H1 (cell line): ENCODE measurements around the gene MRPL11. TPM values are rescaled to one million over a fixed set of nuclear protein-coding genes. Genes with fewer than 3 reads are reported as not detected.

Experiments used
- CTCF ChIA-PET: fragments of 300-600 bp; sonication (Branson Sonifier 250); formaldehyde crosslinking; loops from one replicate; lab custom pipeline; 2021; ENCODE audit not compliant: partially characterized antibody; lab: Charles Lee
- POLR2A ChIA-PET: fragments of 300-600 bp; sonication (Branson Sonifier 250); formaldehyde crosslinking; loops from one replicate; lab custom pipeline; 2021; ENCODE audit warnings: inconsistent platforms; ENCODE audit not compliant: partially characterized antibody; lab: Charles Lee
- DNase-seq, 2 experiments: peaks; one replicate each; pipeline versions ENCODE4 v3.0.0 to v3.0.0-alpha.2; 2010 to 2022; ENCODE audit warnings: low spot score in 2 of 2, low read depth in 1 of 2, mixed read lengths in 1 of 2
- FAIRE-seq: peaks from 2 replicates; lab custom pipeline; 2011; peaks lifted over from hg19 to GRCh38; lab: Jason Lieb, UNC
- H2AFZ ChIP-seq: 2 replicates; pipeline ENCODE4 v1.8.1; 2012; ENCODE audit warnings: low read length, inconsistent platforms
- H2AK5ac ChIP-seq: 2 replicates; pipeline ENCODE4 v1.6.1; 2013; ENCODE audit warnings: low read depth, low read length
- H2BK120ac ChIP-seq: replicated peaks from 2 replicates; pipeline ENCODE3; 2013; ENCODE audit warnings: low read depth, low read length, inconsistent platforms
- H2BK12ac ChIP-seq: 2 replicates; pipeline ENCODE4 v1.6.1; 2013; ENCODE audit warnings: low read depth, low read length
- H2BK15ac ChIP-seq: 2 replicates; pipeline ENCODE4 v1.6.1; 2013; ENCODE audit warnings: low read length
- H2BK20ac ChIP-seq: 2 replicates; pipeline ENCODE4 v1.6.1; 2013; ENCODE audit warnings: low read length
- H2BK5ac ChIP-seq: 2 replicates; pipeline ENCODE4 v1.6.1; 2013; ENCODE audit warnings: low read depth, low read length
- H3K14ac ChIP-seq: 2 replicates; pipeline ENCODE4 v1.6.1; 2013; ENCODE audit warnings: inconsistent platforms; ENCODE audit not compliant: insufficient read length
- H3K18ac ChIP-seq: 2 replicates; pipeline ENCODE4 v1.6.1; 2013; ENCODE audit warnings: low read length; ENCODE audit errors: extremely low read depth
- H3K23ac ChIP-seq: 2 replicates; pipeline ENCODE4 v1.6.1; 2013; ENCODE audit warnings: inconsistent platforms; ENCODE audit not compliant: insufficient read length
- H3K23me2 ChIP-seq: 2 replicates; pipeline ENCODE4 v1.6.1; 2013; ENCODE audit warnings: low read depth, low read length
- H3K27ac ChIP-seq: 2 replicates; pipeline ENCODE4 v1.6.1; 2011; ENCODE audit warnings: low read depth, low read length, inconsistent platforms
- H3K27me3 ChIP-seq, 4 experiments: replicated peaks in 1 of 4; 1 replicate in 1 of 4; 2 replicates in 3 of 4; pipeline versions ENCODE4 v1.6.1 to v1.8.1; 2011 to 2013; ENCODE audit warnings: low read length in 3 of 4, mild to moderate bottlenecking in 3 of 4, inconsistent platforms in 2 of 4, mixed read lengths in 2 of 4, moderate library complexity in 1 of 4; ENCODE audit not compliant: control insufficient read depth in 3 of 4, insufficient read depth in 3 of 4; ENCODE audit errors: extremely low read depth in 1 of 4
- H3K36me3 ChIP-seq, 4 experiments: 2 replicates each; pipeline versions ENCODE4 v1.6.1 to v1.8.1; 2011 to 2013; ENCODE audit warnings: mild to moderate bottlenecking in 4 of 4, low read length in 3 of 4, moderate library complexity in 2 of 4, control low read depth in 1 of 4, inconsistent platforms in 1 of 4; ENCODE audit not compliant: insufficient read depth in 4 of 4, control insufficient read depth in 2 of 4
- H3K4ac ChIP-seq: replicated peaks from 2 replicates; pipeline ENCODE3; 2013; ENCODE audit warnings: low read length, low read depth, mixed read lengths, inconsistent platforms; ENCODE audit not compliant: insufficient read length
- H3K4me1 ChIP-seq, 4 experiments: replicated peaks in 1 of 4; 1 replicate in 1 of 4; 2 replicates in 3 of 4; pipeline versions ENCODE4 v1.6.1 to v1.8.1; 2011 to 2013; ENCODE audit warnings: low read length in 3 of 4, inconsistent platforms in 2 of 4, mixed read lengths in 1 of 4; ENCODE audit not compliant: insufficient read depth in 4 of 4, control insufficient read depth in 3 of 4
- H3K4me2 ChIP-seq, 2 experiments: 2 replicates each; pipeline versions ENCODE4 v1.6.1 to v1.8.1; 2011 to 2013; ENCODE audit warnings: low read depth in 2 of 2, low read length in 2 of 2, control low read depth in 1 of 2, inconsistent platforms in 1 of 2, mild to moderate bottlenecking in 1 of 2; ENCODE audit not compliant: insufficient read depth in 1 of 2
- H3K4me3 ChIP-seq, 4 experiments: fragments of 200-600, 300-600 bp in 1 of 4; sonication (generic), shearing (Covaris generic), sonication (Bioruptor Twin) in 1 of 4; 2 replicates each; pipeline versions ENCODE4 v1.5.1 to v1.8.1; 2011 to 2016; ENCODE audit warnings: low read length in 4 of 4, low read depth in 3 of 4, control low read depth in 2 of 4, inconsistent platforms in 2 of 4, mild to moderate bottlenecking in 2 of 4, mixed read lengths in 1 of 4, moderate library complexity in 1 of 4; ENCODE audit not compliant: insufficient read depth in 2 of 4; ENCODE audit errors: extremely low read depth in 1 of 4
- H3K56ac ChIP-seq: replicated peaks from 2 replicates; pipeline ENCODE3; 2013; ENCODE audit warnings: low read depth, mild to moderate bottlenecking, mixed read lengths, low read length, inconsistent platforms; ENCODE audit not compliant: insufficient read length
- H3K79me1 ChIP-seq: 2 replicates; pipeline ENCODE4 v1.6.1; 2013; ENCODE audit warnings: low read depth, low read length, control low read depth
- H3K79me2 ChIP-seq, 2 experiments: 2 replicates each; pipeline versions ENCODE4 v1.6.1 to v1.8.1; 2012 to 2013; ENCODE audit warnings: low read length in 2 of 2, mild to moderate bottlenecking in 2 of 2, inconsistent platforms in 1 of 2; ENCODE audit not compliant: insufficient read depth in 2 of 2, control insufficient read depth in 1 of 2
- H3K9ac ChIP-seq, 4 experiments: replicated peaks in 1 of 4; 1 replicate in 1 of 4; 2 replicates in 3 of 4; pipeline versions ENCODE4 v1.6.1 to v1.8.1; 2011 to 2013; ENCODE audit warnings: low read depth in 3 of 4, low read length in 3 of 4, control low read depth in 2 of 4, mild to moderate bottlenecking in 2 of 4, moderate library complexity in 2 of 4, inconsistent platforms in 1 of 4; ENCODE audit errors: extremely low read depth in 1 of 4
- H3K9me3 ChIP-seq, 2 experiments: 2 replicates each; pipeline versions ENCODE4 v1.6.1 to v1.8.1; 2012 to 2013; ENCODE audit warnings: mild to moderate bottlenecking in 2 of 2, moderate library complexity in 2 of 2, control low read depth in 1 of 2, inconsistent platforms in 1 of 2, low read depth in 1 of 2, low read length in 1 of 2, mixed read lengths in 1 of 2; ENCODE audit not compliant: insufficient read depth in 2 of 2
- H4K20me1 ChIP-seq, 2 experiments: replicated peaks in 1 of 2; 2 replicates each; pipeline versions ENCODE3 to v1.8.1; 2011 to 2013; ENCODE audit warnings: inconsistent platforms in 2 of 2, low read length in 2 of 2, mild to moderate bottlenecking in 1 of 2; ENCODE audit not compliant: insufficient read depth in 2 of 2, control insufficient read depth in 1 of 2
- H4K5ac ChIP-seq: 2 replicates; pipeline ENCODE4 v1.6.1; 2013; ENCODE audit warnings: low read length, low read depth, mixed read lengths, inconsistent platforms; ENCODE audit not compliant: insufficient read length
- H4K8ac ChIP-seq: 2 replicates; pipeline ENCODE4 v1.8.0; 2013; ENCODE audit warnings: mild to moderate bottlenecking, moderate library complexity, low read length, inconsistent platforms; ENCODE audit not compliant: insufficient read depth; ENCODE audit errors: extremely low read depth
- H4K91ac ChIP-seq: replicated peaks from 2 replicates; pipeline ENCODE3; 2013; ENCODE audit warnings: low read length, mixed read lengths, inconsistent platforms; ENCODE audit not compliant: insufficient read length
- ASH2L ChIP-seq: fragments of 200-600, 300-600 bp; sonication (generic); IDR thresholded peaks from one replicate; pipeline ENCODE4 v1.7.1; 2017; ENCODE audit warnings: low read length
- CBX5 ChIP-seq: fragments of 300-800, 300-1000 bp; sonication (generic); IDR thresholded peaks from 2 replicates; pipeline ENCODE4 v1.7.1; 2016; ENCODE audit warnings: antibody characterized with exemption, low read length, low read depth
- CHD1 ChIP-seq: IDR thresholded peaks from 2 replicates; pipeline ENCODE4 v1.6.1; 2012; ENCODE audit warnings: low read depth, low read length, improper control_type of control experiment
- EZH2 ChIP-seq: fragments of 200-600 bp; sonication (generic); IDR thresholded peaks from 2 replicates; pipeline ENCODE4 v1.7.1; 2012; ENCODE audit warnings: low read depth, mild to moderate bottlenecking, moderate library complexity, low read length, inconsistent platforms; ENCODE audit not compliant: severe bottlenecking
- HDAC2 ChIP-seq, 2 experiments: fragments of 300-600 bp in 1 of 2; sonication (generic) in 1 of 2; IDR thresholded peaks; 2 replicates each; pipeline ENCODE4 v1.6.1; 2011 to 2012; ENCODE audit warnings: low read depth in 2 of 2, low read length in 2 of 2, mild to moderate bottlenecking in 2 of 2, moderate library complexity in 2 of 2, borderline replicate concordance in 1 of 2, inconsistent platforms in 1 of 2
- KDM4A ChIP-seq: IDR thresholded peaks from one replicate; pipeline ENCODE4 v1.7.1; 2012; ENCODE audit warnings: low read depth, mild to moderate bottlenecking, moderate library complexity, low read length, inconsistent platforms; ENCODE audit not compliant: severe bottlenecking
- MAFK ChIP-seq: IDR thresholded peaks from 2 replicates; pipeline ENCODE4 v1.6.1; 2012; ENCODE audit warnings: low read depth, mild to moderate bottlenecking, improper control_type of control experiment, low read length
- NANOG ChIP-seq: IDR thresholded peaks from 2 replicates; pipeline ENCODE4 v1.6.1; 2011; ENCODE audit warnings: low read length, low read depth, mild to moderate bottlenecking, inconsistent platforms; ENCODE audit not compliant: insufficient read depth, poor library complexity, severe bottlenecking
- RBBP5 ChIP-seq: IDR thresholded peaks from 2 replicates; pipeline ENCODE4 v1.7.1; 2012; ENCODE audit warnings: low read depth, mild to moderate bottlenecking, inconsistent platforms, low read length, moderate library complexity, borderline replicate concordance
- SIRT6 ChIP-seq: IDR thresholded peaks from one replicate; pipeline ENCODE4 v1.7.1; 2012; ENCODE audit warnings: low read length, inconsistent platforms
- SP1 ChIP-seq: IDR thresholded peaks from 2 replicates; pipeline ENCODE4 v1.6.1; 2011; ENCODE audit warnings: low read depth, low read length
- WGBS, 2 experiments: shearing (Covaris generic) in 1 of 2; methylation state at CpG; one replicate each; pipeline versions ENCODE4 v1.1.6 to v1.1.7; 2013 to 2015; ENCODE audit warnings: low lambda C conversion rate in 2 of 2, mixed read lengths in 2 of 2, inconsistent platforms in 1 of 2, low coverage in 1 of 2, missing lambda C conversion rate in 1 of 2; ENCODE audit not compliant: insufficient replicate concordance in 2 of 2, insufficient coverage in 1 of 2, insufficient read length in 1 of 2; ENCODE audit errors: extremely low coverage in 1 of 2, missing lambda C conversion rate in 1 of 2; 5-methylcytosine and 5-hydroxymethylcytosine counted together
- polyA plus RNA-seq, 7 experiments: library from polyadenylated mRNA; depleted of rRNA in 3 of 7; stranded (reverse) in 5 of 7; unstranded in 2 of 7; fragments of >200 nt in 5 of 7; fragments of 200-250 nt in 2 of 7; gene quantifications; 1 replicate in 5 of 7; 2 replicates in 1 of 7; 4 replicates in 1 of 7; pipeline versions ENCODE4 v1.2.1 to v1.2.3, GENCODE V29; 2011 to 2013; ENCODE audit warnings: missing spikeins in 2 of 7, mixed read lengths in 2 of 7
- total RNA-seq: library from RNA; stranded (reverse); fragmentation: NEBNext Ultra II Directional; extraction: Animal tissue kit (Norgen Biotek cat#: 25700); gene quantifications from 2 replicates; pipeline ENCODE4 v1.2.1, GENCODE V29; 2021
- TF ChIP-seq, protein P1 (sequence below): IDR thresholded peaks from 2 replicates; pipeline ENCODE4 v1.6.1; 2012; ENCODE audit warnings: low read length, inconsistent platforms

MRPL11 gene
- total and polyA plus RNA-seq, 2 of the 8 experiments (the other 6 are each of a cell fraction or from before 2014, with no cell fraction given) = 105 to 141 TPM

GRCh38 chr11:66468691-66469090 is 30.0 kb upstream of the MRPL11 start:
- no peak overlapping the region for H4K8ac ChIP-seq
- no peak overlapping the region for H3K4me2 ChIP-seq
- no peak overlapping the region for H2BK5ac ChIP-seq
- H3K56ac ChIP-seq = no peak overlapping the region
- DNase-seq = no peak
- H3K27me3 ChIP-seq = no peaks in the 10 kb centered on the region; a peak in 1 of 7 replicates
- H4K20me1 ChIP-seq = no peaks in the 10 kb centered on the region
- H2AFZ ChIP-seq = no peak overlapping the region
- no peak overlapping the region for H2BK120ac ChIP-seq
- 89% methylated on average over 6 of the region's 6 CpGs; no CpG with 5 or more reads in 1 of the 2 experiments for whole genome bisulfite sequencing, 2 experiments
- H3K18ac ChIP-seq = no peak overlapping the region
- H3K14ac ChIP-seq = no peak overlapping the region
- H3K79me1 ChIP-seq = no peaks in the 10 kb centered on the region
- no peak overlapping the region for H2BK15ac ChIP-seq
- H3K4ac ChIP-seq = no peak overlapping the region
- no peak for FAIRE-seq
- no peak overlapping the region for H3K23ac ChIP-seq
- H3K9ac ChIP-seq = no peak overlapping the region
- no peaks in the 10 kb centered on the region for H3K9me3 ChIP-seq
- H2AK5ac ChIP-seq = no peak overlapping the region
- peaks cover 13% of the 10 kb centered on the region for H3K23me2 ChIP-seq
- peaks cover 7 to 25% (median 14%) of the 10 kb centered on the region in 4 experiments for H3K4me1 ChIP-seq
- no peak overlapping the region for H3K27ac ChIP-seq
- no peak overlapping the region for H4K5ac ChIP-seq
- no peak overlapping the region for H2BK12ac ChIP-seq
- ChIA-PET CTCF (interaction anchor here (1.1 to 6.7 kb wide), 13 partner anchors 10 to 82 kb away, joined by 3 to 39 read pairs (median 5); partner anchors contain the start of genes MRPL11 and NPAS4), POLR2A (interaction anchor here (0.8 to 7.3 kb wide), 8 partner anchors 10 to 169 kb away, joined by 3 to 85 read pairs (median 4); partner anchors contain the start of genes DPP3, MRPL11 and RBM4)
- H3K36me3 ChIP-seq = no peaks in the 10 kb centered on the region; a peak in 1 of 8 replicates
- H3K4me3 ChIP-seq = no peak overlapping the region
- no peaks in the 10 kb centered on the region for H3K79me2 ChIP-seq
- H2BK20ac ChIP-seq = no peak overlapping the region
- H4K91ac ChIP-seq = no peak overlapping the region
- TF ChIP-seq ASH2L (no peak), RBBP5 (no peak), NANOG (no peak), MAFK (no peak), SIRT6 (no peak), HDAC2 (IDR thresholded peaks at IDR 0.05; ENCODE audit: borderline replicate concordance in 1 of 2, low read depth in 2 of 2, low read length in 2 of 2) (no peak), CBX5 (no peak), EZH2 (no peak), KDM4A (no peak), CHD1 (no peak), SP1 (no peak)
- TF ChIP-seq, protein P1, sequence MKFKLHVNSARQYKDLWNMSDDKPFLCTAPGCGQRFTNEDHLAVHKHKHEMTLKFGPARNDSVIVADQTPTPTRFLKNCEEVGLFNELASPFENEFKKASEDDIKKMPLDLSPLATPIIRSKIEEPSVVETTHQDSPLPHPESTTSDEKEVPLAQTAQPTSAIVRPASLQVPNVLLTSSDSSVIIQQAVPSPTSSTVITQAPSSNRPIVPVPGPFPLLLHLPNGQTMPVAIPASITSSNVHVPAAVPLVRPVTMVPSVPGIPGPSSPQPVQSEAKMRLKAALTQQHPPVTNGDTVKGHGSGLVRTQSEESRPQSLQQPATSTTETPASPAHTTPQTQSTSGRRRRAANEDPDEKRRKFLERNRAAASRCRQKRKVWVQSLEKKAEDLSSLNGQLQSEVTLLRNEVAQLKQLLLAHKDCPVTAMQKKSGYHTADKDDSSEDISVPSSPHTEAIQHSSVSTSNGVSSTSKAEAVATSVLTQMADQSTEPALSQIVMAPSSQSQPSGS = no peak
